ENCODE measurements around the gene KIAA2012. TPM values are rescaled to one million over a fixed set of nuclear protein-coding genes. Genes with fewer than 3 reads are reported as not detected.

The KIAA2012 gene
- total and polyA plus RNA-seq, 2 of the 4 experiments (the other 2 are of a cell fraction): under 0.01 to 0.09 TPM

GRCh38 chr2:202133200-202133908 is 60.3 kb downstream of the KIAA2012 start:
- H3K9ac ChIP-seq (ENCODE audit: low read depth, low read length): no peak overlapping the region
- ChIA-PET CTCF (interaction anchor here (0.6 to 1.6 kb wide), 2 partner anchors 16 to 30 kb away, joined by 3 read pairs; no protein-coding TSS in a partner anchor), POLR2A (ENCODE audit: unreplicated experiment) (no interaction called here)
- peak overlapping the region; percentile 98 for H2BK5ac ChIP-seq (ENCODE audit: low read depth, low read length, poor library complexity, severe bottlenecking)
- H3K4ac ChIP-seq (ENCODE audit: low read depth, low read length): peak overlapping the region; percentile 79; the same call in 1 of the 2 replicates
- 0 out of 4 replicates have a peak, but pooled peaks cover 0 to 5% of the 10 kb centered on the region in 2 experiments for H3K79me1 ChIP-seq (ENCODE audit: low read depth in 1 of 2, low read length in 2 of 2)
- peaks cover 18% of the 10 kb centered on the region for H3K4me1 ChIP-seq (ENCODE audit: control insufficient read depth, insufficient read depth, low read length)
- H3K23ac ChIP-seq (ENCODE audit: low read depth, low read length): no peak overlapping the region
- intact Hi-C loops (cut with micrococcal nuclease): no loop called here
- peak overlapping the region; percentile 58; the same call in 1 of the 2 replicates for H4K5ac ChIP-seq (ENCODE audit: low read depth, low read length)
- H3K27me3 ChIP-seq (ENCODE audit: control insufficient read depth, insufficient read depth, low read length): no peaks in the 10 kb centered on the region
- no peak for TF ChIP-seq CEBPB (IDR thresholded peaks at IDR 0.05; ENCODE audit: low read depth, low read length)
- TF ChIP-seq, protein P1, sequence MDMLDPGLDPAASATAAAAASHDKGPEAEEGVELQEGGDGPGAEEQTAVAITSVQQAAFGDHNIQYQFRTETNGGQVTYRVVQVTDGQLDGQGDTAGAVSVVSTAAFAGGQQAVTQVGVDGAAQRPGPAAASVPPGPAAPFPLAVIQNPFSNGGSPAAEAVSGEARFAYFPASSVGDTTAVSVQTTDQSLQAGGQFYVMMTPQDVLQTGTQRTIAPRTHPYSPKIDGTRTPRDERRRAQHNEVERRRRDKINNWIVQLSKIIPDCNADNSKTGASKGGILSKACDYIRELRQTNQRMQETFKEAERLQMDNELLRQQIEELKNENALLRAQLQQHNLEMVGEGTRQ (IDR thresholded peaks at IDR 0.05; ENCODE audit: low read depth, low read length): no peak
- no peak for TF ChIP-seq SMC3 (IDR thresholded peaks at IDR 0.05; ENCODE audit: low read depth, low read length)
- TF ChIP-seq MAFK (IDR thresholded peaks at IDR 0.05; ENCODE audit: low read depth, low read length): no peak
- no peak for TF ChIP-seq POLR2A (IDR thresholded peaks at IDR 0.05; ENCODE audit: low read depth, low read length)
- no peak for TF ChIP-seq BHLHE40 (IDR thresholded peaks at IDR 0.05; ENCODE audit: low read depth, low read length)
- TF ChIP-seq RFX5 (IDR thresholded peaks at IDR 0.05; ENCODE audit: low read depth, low read length): no peak
- TF ChIP-seq, protein P2, sequence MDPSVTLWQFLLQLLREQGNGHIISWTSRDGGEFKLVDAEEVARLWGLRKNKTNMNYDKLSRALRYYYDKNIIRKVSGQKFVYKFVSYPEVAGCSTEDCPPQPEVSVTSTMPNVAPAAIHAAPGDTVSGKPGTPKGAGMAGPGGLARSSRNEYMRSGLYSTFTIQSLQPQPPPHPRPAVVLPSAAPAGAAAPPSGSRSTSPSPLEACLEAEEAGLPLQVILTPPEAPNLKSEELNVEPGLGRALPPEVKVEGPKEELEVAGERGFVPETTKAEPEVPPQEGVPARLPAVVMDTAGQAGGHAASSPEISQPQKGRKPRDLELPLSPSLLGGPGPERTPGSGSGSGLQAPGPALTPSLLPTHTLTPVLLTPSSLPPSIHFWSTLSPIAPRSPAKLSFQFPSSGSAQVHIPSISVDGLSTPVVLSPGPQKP (IDR thresholded peaks at IDR 0.05; ENCODE audit: borderline replicate concordance, low read depth, low read length): no peak
- TF ChIP-seq RAD21 (IDR thresholded peaks at IDR 0.05; ENCODE audit: low read length): no peak
- TF ChIP-seq CTCF (conservative IDR thresholded peaks at IDR 0.05; ENCODE audit: low read depth, low read length): no peak
- TF ChIP-seq MXI1 (IDR thresholded peaks at IDR 0.05; ENCODE audit: borderline replicate concordance, low read depth, low read length): no peak
- BruUV-seq (replicated peaks): no TSS peak
- peaks cover 12% of the 10 kb centered on the region for H3K9me1 ChIP-seq (ENCODE audit: insufficient read depth, low read length)
- peak overlapping the region; percentile 56; the same call in 1 of the 3 replicates for H2BK15ac ChIP-seq (ENCODE audit: low read depth, low read length)
- WGBS, 2 experiments (ENCODE audit: extremely low coverage in 2 of 2, insufficient read length in 1 of 2): no CpG with 5 or more reads among the region's 5 CpGs
- peak overlapping the region; percentile 91 for H2BK20ac ChIP-seq (ENCODE audit: low read depth, low read length)
- H2BK120ac ChIP-seq (ENCODE audit: low read depth, low read length): peak overlapping the region; percentile 95
- no peak overlapping the region for H3K4me3 ChIP-seq (ENCODE audit: insufficient read depth, low read depth, low read length)
- no peaks in the 10 kb centered on the region for H3K9me3 ChIP-seq (ENCODE audit: control insufficient read depth, insufficient read depth, low read length)
- H3K4me2 ChIP-seq (ENCODE audit: low read depth, low read length): no peak overlapping the region
- H3K14ac ChIP-seq (replicated peaks; ENCODE audit: low read depth, low read length): peak overlapping the region; percentile 85
- dilution Hi-C loops (cut with HindIII; ENCODE audit: low sequenced_read_pairs, unreplicated experiment): no loop called here
- no peak overlapping the region for H3K56ac ChIP-seq (ENCODE audit: extremely low read depth, insufficient read depth, low read length)
- ATAC-seq (ENCODE audit: low read depth) (no peak), DNase-seq (peak; percentile 52)
- in situ Hi-C loops (cut with MboI; ENCODE audit: low sequenced_read_pairs): no loop called here
- H4K91ac ChIP-seq (ENCODE audit: insufficient read depth, low read depth, low read length): peak overlapping the region; percentile 86
- peak overlapping the region; percentile 9; the same call in 1 of the 2 replicates for H3K27ac ChIP-seq (ENCODE audit: insufficient read depth, low read length)
- H4K8ac ChIP-seq (ENCODE audit: low read depth in 2 of 2, low read length in 2 of 2): peak overlapping the region; percentile 44 to 85; a peak in 3 of 4 replicates
- no peaks in the 10 kb centered on the region for H4K20me1 ChIP-seq (ENCODE audit: insufficient read depth, low read length)
- H2AK9ac ChIP-seq (replicated peaks; ENCODE audit: low read depth, low read length, poor library complexity): no peak overlapping the region
- no peaks in the 10 kb centered on the region for H3K36me3 ChIP-seq (ENCODE audit: control insufficient read depth, insufficient read depth, low read length)
- peak overlapping the region; percentile 47; the same call in 1 of the 2 replicates for H2AK5ac ChIP-seq (ENCODE audit: low read depth, low read length)
- no peak overlapping the region for H2AFZ ChIP-seq (replicated peaks; ENCODE audit: low read length, poor library complexity)
- peak overlapping the region; percentile 90; the same call in 1 of the 2 replicates for H3K18ac ChIP-seq (ENCODE audit: low read depth, low read length)

Data from IMR-90 (cell line).